Panc1 (cell line): ENCODE measurements around the gene GGT1.

Source experiments
- POLR2AphosphoS5 ChIP-seq: IDR thresholded peaks from 2 replicates; pipeline ENCODE4 v1.6.1; 2012; ENCODE audit warnings: mild to moderate bottlenecking, low read depth, low read length, moderate library complexity
- TCF7L2 ChIP-seq: IDR thresholded peaks from 2 replicates; pipeline ENCODE4 v1.6.1; 2011; ENCODE audit warnings: mild to moderate bottlenecking, low read depth, low read length, inconsistent platforms
- TF ChIP-seq, protein P1 (sequence below): fragments of 450-650 bp; IDR thresholded peaks from 2 replicates; pipeline ENCODE4 v1.5.1; 2017; ENCODE audit warnings: mild to moderate bottlenecking
- TF ChIP-seq, protein P2 (sequence below), 2 experiments: IDR thresholded peaks; 2 replicates each; pipeline ENCODE4 v1.6.1; 2011 to 2012; ENCODE audit warnings: low read depth in 2 of 2, control low read depth in 1 of 2, low read length in 1 of 2, mild to moderate bottlenecking in 1 of 2, moderate library complexity in 1 of 2; ENCODE audit not compliant: insufficient read depth in 1 of 2

DNA sequence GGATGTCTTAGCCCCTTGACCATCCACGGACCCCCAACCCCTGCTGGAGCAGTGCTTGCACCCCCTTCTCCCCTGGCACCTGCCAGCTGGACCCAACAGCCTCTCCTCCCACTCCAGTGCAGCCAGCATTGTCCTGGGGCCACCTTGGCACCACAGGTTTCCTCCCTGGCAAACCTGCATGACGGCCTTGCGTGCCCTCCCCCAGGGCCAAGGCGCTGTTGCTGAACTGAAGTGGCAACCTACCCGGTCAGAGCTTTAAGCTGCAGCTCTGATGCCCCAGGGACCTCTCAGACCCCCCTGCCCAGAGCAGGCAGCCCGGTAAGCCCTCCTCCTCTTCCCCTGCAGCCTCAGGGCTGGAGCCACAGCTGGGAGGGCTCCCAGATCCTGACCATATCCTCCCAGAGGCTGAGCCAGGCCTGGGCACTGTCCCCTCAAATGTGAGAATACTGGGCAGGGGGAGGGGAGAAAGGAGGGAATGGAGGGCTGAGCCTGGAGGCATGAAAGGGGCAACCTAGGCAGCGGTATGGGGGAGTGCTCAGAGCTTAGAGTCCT lies 8.3 kb upstream of the GGT1 start:
- TF ChIP-seq, protein P1, sequence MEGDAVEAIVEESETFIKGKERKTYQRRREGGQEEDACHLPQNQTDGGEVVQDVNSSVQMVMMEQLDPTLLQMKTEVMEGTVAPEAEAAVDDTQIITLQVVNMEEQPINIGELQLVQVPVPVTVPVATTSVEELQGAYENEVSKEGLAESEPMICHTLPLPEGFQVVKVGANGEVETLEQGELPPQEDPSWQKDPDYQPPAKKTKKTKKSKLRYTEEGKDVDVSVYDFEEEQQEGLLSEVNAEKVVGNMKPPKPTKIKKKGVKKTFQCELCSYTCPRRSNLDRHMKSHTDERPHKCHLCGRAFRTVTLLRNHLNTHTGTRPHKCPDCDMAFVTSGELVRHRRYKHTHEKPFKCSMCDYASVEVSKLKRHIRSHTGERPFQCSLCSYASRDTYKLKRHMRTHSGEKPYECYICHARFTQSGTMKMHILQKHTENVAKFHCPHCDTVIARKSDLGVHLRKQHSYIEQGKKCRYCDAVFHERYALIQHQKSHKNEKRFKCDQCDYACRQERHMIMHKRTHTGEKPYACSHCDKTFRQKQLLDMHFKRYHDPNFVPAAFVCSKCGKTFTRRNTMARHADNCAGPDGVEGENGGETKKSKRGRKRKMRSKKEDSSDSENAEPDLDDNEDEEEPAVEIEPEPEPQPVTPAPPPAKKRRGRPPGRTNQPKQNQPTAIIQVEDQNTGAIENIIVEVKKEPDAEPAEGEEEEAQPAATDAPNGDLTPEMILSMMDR, result no peak
- TF ChIP-seq, protein P2, sequence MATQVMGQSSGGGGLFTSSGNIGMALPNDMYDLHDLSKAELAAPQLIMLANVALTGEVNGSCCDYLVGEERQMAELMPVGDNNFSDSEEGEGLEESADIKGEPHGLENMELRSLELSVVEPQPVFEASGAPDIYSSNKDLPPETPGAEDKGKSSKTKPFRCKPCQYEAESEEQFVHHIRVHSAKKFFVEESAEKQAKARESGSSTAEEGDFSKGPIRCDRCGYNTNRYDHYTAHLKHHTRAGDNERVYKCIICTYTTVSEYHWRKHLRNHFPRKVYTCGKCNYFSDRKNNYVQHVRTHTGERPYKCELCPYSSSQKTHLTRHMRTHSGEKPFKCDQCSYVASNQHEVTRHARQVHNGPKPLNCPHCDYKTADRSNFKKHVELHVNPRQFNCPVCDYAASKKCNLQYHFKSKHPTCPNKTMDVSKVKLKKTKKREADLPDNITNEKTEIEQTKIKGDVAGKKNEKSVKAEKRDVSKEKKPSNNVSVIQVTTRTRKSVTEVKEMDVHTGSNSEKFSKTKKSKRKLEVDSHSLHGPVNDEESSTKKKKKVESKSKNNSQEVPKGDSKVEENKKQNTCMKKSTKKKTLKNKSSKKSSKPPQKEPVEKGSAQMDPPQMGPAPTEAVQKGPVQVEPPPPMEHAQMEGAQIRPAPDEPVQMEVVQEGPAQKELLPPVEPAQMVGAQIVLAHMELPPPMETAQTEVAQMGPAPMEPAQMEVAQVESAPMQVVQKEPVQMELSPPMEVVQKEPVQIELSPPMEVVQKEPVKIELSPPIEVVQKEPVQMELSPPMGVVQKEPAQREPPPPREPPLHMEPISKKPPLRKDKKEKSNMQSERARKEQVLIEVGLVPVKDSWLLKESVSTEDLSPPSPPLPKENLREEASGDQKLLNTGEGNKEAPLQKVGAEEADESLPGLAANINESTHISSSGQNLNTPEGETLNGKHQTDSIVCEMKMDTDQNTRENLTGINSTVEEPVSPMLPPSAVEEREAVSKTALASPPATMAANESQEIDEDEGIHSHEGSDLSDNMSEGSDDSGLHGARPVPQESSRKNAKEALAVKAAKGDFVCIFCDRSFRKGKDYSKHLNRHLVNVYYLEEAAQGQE (IDR thresholded peaks at IDR 0.05; ENCODE audit: insufficient read depth in 1 of 2, low read depth in 2 of 2, low read length in 1 of 2), result no peak
- no peak for TF ChIP-seq POLR2AphosphoS5
- TF ChIP-seq TCF7L2, result no peak
